H1 (cell line): ENCODE results near the gene OSGEP.

ENCODE experiments used
- CEBPB ChIP-seq: IDR thresholded peaks from 2 replicates; pipeline ENCODE4 v1.6.1; 2012; ENCODE audit warnings: low read depth, low read length
- TF ChIP-seq, protein P1 (sequence below), 3 experiments: IDR thresholded peaks; 1 replicate in 2 of 3; 2 replicates in 1 of 3; pipeline versions ENCODE4 v1.5.1 to v1.6.1; 2011; ENCODE audit warnings: low read length in 3 of 3, mild to moderate bottlenecking in 3 of 3, inconsistent platforms in 2 of 3, low read depth in 1 of 3, moderate library complexity in 1 of 3; ENCODE audit not compliant: insufficient read depth in 1 of 3; ENCODE audit errors: control extremely low read depth in 1 of 3

DNA sequence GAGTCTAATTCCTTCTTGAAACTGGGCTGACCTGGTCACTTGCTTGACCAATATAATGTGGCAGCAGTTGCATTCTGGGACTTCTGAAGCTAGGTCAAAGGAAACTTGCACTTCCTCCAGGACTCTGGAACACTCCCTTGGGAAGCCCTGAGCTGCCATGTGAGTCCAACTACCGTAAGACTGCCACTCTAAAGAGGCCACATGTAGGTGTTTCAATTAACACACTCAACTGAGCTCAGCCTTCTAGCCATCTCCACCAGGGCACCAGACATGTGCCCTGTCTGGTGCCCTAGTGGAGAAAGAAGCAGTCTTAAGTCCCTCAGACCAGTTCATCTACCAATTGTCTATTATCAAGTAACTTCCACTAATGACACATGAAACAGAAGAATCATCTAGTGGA is 35.2 kb downstream of the OSGEP start:
- TF ChIP-seq CEBPB, result no peak
- TF ChIP-seq, protein P1, sequence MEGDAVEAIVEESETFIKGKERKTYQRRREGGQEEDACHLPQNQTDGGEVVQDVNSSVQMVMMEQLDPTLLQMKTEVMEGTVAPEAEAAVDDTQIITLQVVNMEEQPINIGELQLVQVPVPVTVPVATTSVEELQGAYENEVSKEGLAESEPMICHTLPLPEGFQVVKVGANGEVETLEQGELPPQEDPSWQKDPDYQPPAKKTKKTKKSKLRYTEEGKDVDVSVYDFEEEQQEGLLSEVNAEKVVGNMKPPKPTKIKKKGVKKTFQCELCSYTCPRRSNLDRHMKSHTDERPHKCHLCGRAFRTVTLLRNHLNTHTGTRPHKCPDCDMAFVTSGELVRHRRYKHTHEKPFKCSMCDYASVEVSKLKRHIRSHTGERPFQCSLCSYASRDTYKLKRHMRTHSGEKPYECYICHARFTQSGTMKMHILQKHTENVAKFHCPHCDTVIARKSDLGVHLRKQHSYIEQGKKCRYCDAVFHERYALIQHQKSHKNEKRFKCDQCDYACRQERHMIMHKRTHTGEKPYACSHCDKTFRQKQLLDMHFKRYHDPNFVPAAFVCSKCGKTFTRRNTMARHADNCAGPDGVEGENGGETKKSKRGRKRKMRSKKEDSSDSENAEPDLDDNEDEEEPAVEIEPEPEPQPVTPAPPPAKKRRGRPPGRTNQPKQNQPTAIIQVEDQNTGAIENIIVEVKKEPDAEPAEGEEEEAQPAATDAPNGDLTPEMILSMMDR (IDR thresholded peaks at IDR 0.05; ENCODE audit: control extremely low read depth in 1 of 3, insufficient read depth in 1 of 3, low read depth in 1 of 3, low read length in 3 of 3), result no peak
